Germinal center (tissue), 1 donor: ENCODE measurements around the gene FGGY.
A peak's percentile ranks its signal among the peaks of the same experiment; 100 is the strongest.
"Not testable (repeated sequence)": the region's sequence is repeated elsewhere in the genome, so short reads cannot be mapped to it uniquely, and the experiment has no call there.

Experiments
- DNase-seq: peaks from one replicate; pipeline ENCODE4 v3.0.0; 2012; ENCODE audit warnings: mixed read lengths, low spot score

FGGY gene

DNA sequence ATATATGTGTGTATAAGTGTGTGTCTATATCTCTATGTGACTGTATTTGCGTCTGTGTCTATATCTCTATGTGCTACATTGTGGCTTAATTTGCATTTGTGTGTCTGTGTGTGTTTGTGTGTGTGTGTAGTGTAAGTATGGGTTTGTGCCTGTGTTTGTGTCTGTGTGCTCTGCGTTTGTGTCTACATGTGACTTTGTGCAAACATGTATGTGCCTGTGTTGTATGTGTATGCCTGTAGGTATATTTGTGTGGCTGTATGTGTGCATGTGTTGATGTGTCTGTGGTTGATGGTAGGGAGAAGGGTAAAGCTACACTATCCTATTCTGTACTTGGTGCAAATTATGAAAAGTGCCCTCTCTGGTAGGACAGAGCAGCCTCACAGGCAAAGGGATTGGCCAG, 7.3 kb upstream of the FGGY start:
- DNase-seq, result no peak

- peak; percentile 30 for DNase-seq
Measured at GRCh38 chr1:59290193-59290949, 6.5 kb upstream of the FGGY start.

DNA sequence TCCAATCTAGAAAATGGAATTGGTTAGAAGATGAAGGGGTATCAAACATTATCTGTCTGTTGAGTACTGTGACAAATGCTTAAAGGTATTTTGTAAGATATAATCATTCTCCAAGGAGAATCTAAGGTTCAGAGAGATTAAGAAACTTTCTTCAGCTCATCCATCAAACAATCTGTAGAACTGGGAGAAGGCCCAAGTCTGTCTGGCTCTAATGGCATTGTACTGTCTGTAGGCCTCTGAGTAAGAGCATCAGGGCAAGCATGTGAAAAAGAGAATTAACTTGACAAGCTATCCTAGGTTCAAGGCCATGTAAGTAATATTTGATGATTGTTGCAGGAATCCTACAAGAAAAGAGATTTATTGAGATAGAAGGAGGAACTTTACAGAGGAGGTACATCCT, 5.3 kb upstream of the FGGY start:
- DNase-seq, result no peak

GRCh38 chr1:59292562-59292961, 4.3 kb upstream of the FGGY start:
- DNase-seq, result no peak

- no peak for DNase-seq
Measured at GRCh38 chr1:59293206-59293605, 3.7 kb upstream of the FGGY start.

GRCh38 chr1:59293849-59294248, 3.0 kb upstream of the FGGY start:
- DNase-seq, result no peak

- DNase-seq, result no peak
Measured at GRCh38 chr1:59294423-59294822, 2.5 kb upstream of the FGGY start.

- no peak for DNase-seq
Measured at GRCh38 chr1:59295618-59296017, 1.3 kb upstream of the FGGY start.

- DNase-seq, result no peak
Measured at GRCh38 chr1:59298026-59298583, 1.2 kb downstream of the FGGY start.

- no peak for DNase-seq
Measured at GRCh38 chr1:59298710-59299346, 1.9 kb downstream of the FGGY start.

DNA sequence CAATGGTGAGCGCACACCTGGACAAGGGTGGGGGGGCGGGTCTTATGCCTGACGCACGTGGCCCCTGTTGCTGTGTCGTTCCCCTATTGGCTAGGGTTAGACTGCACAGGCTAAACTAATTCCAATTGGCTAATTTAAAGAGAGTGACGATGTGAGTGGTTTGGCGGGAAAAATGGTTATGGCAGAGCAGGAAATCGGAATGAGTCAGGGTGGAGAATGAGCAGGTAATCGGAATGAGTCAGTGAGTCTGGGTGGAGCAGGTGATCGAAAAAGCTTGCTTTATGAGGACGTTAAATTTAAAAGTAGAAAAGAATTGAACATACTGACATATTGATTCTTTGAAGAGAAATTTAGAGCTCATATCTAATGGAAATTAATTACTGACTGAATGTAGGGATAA, 2.8 kb downstream of the FGGY start:
- DNase-seq, result not testable (repeated sequence)

- no peak for DNase-seq
Measured at GRCh38 chr1:59302297-59302696, 5.4 kb downstream of the FGGY start.

DNA sequence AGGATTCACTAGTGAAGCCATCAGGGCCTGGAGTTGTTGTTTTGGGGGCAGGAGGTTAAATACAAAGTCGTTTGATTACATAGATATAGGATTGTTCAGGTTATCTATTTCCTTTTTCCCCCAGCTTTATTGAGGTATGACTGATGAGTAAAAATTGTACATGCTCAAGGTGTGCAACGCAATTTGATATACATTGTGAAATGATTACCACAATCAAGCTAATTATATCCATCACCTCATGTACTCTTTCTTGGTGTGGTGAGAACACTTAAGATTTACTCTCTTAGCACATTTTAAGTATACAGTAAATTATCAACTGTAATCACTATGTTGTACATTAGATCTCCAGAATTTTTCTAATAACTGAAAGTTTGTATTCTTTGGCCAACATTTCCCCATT, 6.0 kb downstream of the FGGY start:
- no peak for DNase-seq

- DNase-seq, result no peak
Measured at GRCh38 chr1:59305188-59305587, 8.3 kb downstream of the FGGY start.

DNA sequence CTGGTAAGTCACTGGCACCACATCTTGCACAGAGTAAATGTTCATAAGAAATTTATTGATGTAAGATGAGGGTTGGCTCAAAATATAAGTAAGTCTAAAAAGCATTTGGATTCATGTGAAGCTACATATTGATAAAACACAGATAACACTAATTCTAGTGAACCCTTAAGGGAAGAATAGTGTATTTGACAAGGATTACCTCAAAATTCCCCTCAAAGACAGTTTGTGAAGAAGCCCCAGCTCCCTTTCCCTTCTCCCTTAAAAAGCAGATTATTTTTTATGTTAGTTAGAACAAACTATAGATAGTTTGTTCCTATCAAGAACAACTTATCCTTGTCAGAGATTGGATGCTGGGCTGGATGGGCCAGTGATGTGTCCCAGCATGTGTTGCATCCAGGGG, 10.7 kb downstream of the FGGY start:
- DNase-seq, result no peak

DNA sequence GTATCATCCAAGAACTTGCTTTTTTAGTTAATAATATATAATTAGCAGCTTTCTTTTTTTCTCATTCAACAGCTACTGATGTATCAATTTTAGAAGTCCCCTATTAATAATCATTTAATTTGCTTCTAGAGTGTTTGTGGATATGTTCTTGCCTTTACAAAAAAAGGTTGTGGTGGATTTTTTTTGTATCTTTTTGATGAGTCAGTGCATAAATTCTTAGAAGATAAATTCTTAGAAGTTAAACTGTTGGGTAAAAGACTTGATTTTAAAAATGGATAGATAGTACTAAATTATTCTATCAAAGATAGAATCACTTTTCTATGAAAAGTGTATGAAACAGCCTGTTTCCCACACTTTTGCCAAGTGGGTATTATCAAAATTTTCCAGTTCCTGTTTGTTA, 11.9 kb downstream of the FGGY start:
- no peak for DNase-seq

DNA sequence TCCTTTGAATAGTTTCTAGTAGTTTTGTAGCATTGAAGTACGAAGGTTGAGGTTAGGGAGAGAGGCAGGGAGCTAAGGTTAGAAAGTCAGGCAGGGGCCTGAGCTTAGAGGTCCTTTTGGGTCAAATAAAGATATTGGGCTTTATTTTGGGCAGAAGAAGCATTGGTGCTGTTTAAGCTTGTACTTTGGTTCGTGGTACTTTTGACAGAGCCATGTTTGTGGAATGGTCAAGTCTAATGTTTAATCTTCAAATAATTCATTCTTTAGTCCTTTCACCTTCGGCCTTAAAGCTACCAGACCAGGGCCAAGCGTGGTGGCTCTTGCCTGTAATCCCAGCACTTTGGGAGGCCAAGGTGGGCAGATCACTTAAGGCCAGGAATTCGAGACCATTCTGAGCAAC, 12.5 kb downstream of the FGGY start:
- DNase-seq, result no peak

DNA sequence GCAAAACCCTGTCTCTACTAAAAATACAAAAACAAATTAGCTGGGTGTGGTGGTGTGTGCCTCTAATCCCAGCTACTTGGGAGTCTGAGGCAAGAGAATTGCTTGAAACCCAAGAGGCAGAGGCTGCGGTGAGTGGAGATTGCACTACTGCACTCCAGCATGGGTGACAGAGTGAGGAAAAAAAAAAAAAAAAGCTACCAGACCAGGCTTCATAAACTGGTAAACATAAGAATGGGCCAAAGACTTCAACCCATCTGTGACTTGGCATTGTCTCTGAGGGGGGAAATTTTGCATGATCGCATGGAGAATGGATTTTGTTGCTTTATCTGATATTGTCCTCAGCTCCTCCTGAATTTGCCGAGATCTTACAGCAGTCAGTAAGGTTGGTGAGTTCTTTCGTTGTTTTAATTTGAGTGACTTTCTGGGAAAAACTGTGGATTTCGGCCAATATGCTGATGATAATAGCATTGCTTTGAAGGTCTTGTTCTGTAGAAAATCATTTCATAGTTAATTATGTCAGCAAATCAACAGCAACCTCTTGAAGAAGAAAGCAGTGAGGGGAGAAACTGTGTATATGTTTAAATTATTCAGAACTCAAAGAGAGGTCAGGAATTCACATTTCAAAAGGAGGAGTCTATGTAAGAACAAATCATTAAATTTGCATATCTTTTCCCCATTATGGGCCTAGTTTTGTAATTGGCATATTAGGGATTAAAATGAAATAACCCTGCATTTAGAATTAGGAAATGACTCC, 13.1 kb downstream of the FGGY start:
- no peak for DNase-seq

- no peak for DNase-seq
Measured at GRCh38 chr1:59310549-59311250, 13.8 kb downstream of the FGGY start.

DNA sequence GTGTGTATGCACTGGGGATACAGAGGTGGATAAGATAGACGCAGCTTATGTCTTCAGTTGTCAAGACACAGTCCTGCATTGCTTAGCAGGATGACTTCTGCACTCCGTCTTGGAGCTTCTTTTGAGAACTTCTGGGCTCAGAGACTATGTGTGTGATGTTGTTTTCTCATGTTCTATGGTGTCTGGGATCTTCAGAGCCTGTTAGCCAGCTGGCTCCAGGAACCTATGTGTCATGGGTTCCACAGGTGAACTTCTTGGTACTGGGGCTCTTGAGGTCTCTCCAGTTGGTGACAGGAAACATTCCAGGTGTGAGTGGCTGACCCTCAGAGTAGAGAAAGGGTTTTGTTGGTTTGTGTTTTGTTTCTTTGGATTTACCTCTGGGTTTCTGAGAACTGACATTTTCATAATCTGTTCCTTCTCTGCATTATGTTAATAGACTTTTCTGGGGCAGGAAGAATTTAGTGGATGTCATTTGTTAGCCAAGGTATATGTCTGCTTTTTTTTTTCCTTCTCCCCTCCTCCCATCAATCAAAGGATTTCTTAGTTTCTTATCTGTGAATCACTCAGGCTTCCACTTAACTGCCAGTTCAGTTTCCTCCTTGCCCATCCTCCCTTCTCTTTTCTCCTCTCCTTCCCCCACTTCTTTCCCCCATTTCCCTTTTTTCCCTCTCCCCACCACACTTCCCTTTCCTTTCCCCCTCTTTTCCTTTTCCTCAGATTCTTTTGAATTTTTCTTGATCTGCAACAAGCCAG, 18.1 kb downstream of the FGGY start:
- DNase-seq, result no peak
